Measurements from ENCODE around the gene TSPYL2. TPM values are rescaled to one million over a fixed set of nuclear protein-coding genes. Genes with fewer than 3 reads are reported as not detected.
A peak's percentile ranks its signal among the peaks of the same experiment; 100 is the strongest.

The TSPYL2 gene
- total and polyA plus RNA-seq, 2 of the 8 experiments (the other 6 are each of a cell fraction or from before 2014, with no cell fraction given) = 13.4 to 13.7 TPM

DNA sequence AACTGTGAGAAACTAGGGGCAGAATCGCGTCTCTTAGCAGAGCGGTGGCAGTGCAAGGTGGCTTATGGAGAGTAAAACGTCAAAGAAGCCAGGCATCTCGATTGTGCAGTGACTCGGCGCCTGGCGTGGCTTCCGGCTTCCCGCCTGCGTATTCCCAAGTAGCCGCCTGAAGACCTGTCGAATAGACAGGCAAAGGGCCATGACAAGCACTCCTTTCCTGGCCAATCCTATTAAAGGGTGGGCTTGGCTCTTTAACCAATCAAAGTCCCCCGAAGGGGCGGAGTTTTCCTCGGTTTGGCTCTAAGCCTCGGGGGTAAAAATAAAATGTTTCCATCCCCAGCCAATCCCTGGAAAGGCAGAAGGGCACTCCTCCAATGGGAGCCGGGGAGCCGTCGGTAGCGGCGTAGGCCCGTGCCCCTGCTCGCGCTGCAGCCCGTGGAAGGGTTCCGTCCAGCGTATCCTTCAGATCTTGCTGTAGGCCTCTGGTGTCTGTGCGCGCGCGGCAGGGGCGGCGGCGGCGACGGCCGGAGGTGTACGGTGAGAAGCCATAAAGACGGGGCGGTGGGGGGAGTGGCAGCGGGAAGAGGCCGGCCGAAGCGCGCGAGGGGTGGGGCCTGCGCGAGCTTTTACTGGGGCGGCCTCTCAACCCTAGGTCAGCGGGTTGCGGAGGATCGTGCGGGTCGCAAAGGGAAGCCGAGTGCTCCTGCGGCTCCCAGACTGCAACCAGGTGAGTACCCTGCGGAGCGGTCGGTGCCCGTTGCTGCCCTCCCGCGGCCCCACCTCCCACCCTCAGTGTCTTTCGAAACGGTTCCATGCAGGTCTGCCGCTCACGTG, 11.8 kb downstream of the TSPYL2 start, which contains the start of gene KANTR (continued):
- TF ChIP-seq SIRT6 (IDR thresholded peaks at IDR 0.05; ENCODE audit: low read length) = no peak
- TF ChIP-seq SRF (IDR thresholded peaks at IDR 0.05; ENCODE audit: low read depth, low read length) = no peak
- TF ChIP-seq, protein P1, sequence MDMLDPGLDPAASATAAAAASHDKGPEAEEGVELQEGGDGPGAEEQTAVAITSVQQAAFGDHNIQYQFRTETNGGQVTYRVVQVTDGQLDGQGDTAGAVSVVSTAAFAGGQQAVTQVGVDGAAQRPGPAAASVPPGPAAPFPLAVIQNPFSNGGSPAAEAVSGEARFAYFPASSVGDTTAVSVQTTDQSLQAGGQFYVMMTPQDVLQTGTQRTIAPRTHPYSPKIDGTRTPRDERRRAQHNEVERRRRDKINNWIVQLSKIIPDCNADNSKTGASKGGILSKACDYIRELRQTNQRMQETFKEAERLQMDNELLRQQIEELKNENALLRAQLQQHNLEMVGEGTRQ (IDR thresholded peaks at IDR 0.05; ENCODE audit: low read length) = no peak; the same call in 1 of the 2 replicates
- no peak for TF ChIP-seq RBBP5 (IDR thresholded peaks at IDR 0.05; ENCODE audit: borderline replicate concordance, low read depth, low read length)
- no peak for TF ChIP-seq RFX5 (IDR thresholded peaks at IDR 0.05; ENCODE audit: borderline replicate concordance, low read depth, low read length)
- no peak for TF ChIP-seq BRCA1 (IDR thresholded peaks at IDR 0.05; ENCODE audit: low read depth, low read length)
- no peak for TF ChIP-seq NRF1 (IDR thresholded peaks at IDR 0.05; ENCODE audit: low read depth, low read length)
- TF ChIP-seq, protein P2, sequence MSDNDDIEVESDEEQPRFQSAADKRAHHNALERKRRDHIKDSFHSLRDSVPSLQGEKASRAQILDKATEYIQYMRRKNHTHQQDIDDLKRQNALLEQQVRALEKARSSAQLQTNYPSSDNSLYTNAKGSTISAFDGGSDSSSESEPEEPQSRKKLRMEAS (IDR thresholded peaks at IDR 0.05) = peak; percentile 46
- peak; percentile 11; the same call in 1 of the 2 replicates for TF ChIP-seq SP2 (IDR thresholded peaks at IDR 0.05; ENCODE audit: low read length)
- TF ChIP-seq SUZ12 (IDR thresholded peaks at IDR 0.05; ENCODE audit: low read length) = no peak
- TF ChIP-seq NANOG (IDR thresholded peaks at IDR 0.05; ENCODE audit: insufficient read depth, low read depth, low read length, poor library complexity, severe bottlenecking) = no peak
- no peak for TF ChIP-seq MAFK (IDR thresholded peaks at IDR 0.05; ENCODE audit: low read depth, low read length)
- TF ChIP-seq, protein P3, sequence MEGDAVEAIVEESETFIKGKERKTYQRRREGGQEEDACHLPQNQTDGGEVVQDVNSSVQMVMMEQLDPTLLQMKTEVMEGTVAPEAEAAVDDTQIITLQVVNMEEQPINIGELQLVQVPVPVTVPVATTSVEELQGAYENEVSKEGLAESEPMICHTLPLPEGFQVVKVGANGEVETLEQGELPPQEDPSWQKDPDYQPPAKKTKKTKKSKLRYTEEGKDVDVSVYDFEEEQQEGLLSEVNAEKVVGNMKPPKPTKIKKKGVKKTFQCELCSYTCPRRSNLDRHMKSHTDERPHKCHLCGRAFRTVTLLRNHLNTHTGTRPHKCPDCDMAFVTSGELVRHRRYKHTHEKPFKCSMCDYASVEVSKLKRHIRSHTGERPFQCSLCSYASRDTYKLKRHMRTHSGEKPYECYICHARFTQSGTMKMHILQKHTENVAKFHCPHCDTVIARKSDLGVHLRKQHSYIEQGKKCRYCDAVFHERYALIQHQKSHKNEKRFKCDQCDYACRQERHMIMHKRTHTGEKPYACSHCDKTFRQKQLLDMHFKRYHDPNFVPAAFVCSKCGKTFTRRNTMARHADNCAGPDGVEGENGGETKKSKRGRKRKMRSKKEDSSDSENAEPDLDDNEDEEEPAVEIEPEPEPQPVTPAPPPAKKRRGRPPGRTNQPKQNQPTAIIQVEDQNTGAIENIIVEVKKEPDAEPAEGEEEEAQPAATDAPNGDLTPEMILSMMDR (IDR thresholded peaks at IDR 0.05; ENCODE audit: control extremely low read depth in 1 of 3, insufficient read depth in 1 of 3, low read depth in 1 of 3, low read length in 3 of 3) = no peak
- TF ChIP-seq CHD1 (IDR thresholded peaks at IDR 0.05; ENCODE audit: low read depth, low read length) = no peak
- no peak for TF ChIP-seq BCL11A (IDR thresholded peaks at IDR 0.05; ENCODE audit: low read depth in 2 of 2, low read length in 2 of 2)
- TF ChIP-seq TEAD4 (IDR thresholded peaks at IDR 0.05; ENCODE audit: low read depth, low read length) = no peak
- TF ChIP-seq YY1 (IDR thresholded peaks at IDR 0.05; ENCODE audit: low read depth, low read length) = no peak
- no peak for TF ChIP-seq CBX5 (IDR thresholded peaks at IDR 0.05; ENCODE audit: low read depth, low read length)
- peak; percentile 60 for TF ChIP-seq KDM4A (IDR thresholded peaks at IDR 0.05; ENCODE audit: low read depth, low read length, severe bottlenecking)
- no peak for TF ChIP-seq CEBPB (IDR thresholded peaks at IDR 0.05; ENCODE audit: low read depth, low read length)
- TF ChIP-seq CTBP2 (IDR thresholded peaks at IDR 0.05; ENCODE audit: borderline replicate concordance, insufficient read depth, insufficient read length, low read length) = no peak
